ENCODE data around the gene GPC3.

DNA sequence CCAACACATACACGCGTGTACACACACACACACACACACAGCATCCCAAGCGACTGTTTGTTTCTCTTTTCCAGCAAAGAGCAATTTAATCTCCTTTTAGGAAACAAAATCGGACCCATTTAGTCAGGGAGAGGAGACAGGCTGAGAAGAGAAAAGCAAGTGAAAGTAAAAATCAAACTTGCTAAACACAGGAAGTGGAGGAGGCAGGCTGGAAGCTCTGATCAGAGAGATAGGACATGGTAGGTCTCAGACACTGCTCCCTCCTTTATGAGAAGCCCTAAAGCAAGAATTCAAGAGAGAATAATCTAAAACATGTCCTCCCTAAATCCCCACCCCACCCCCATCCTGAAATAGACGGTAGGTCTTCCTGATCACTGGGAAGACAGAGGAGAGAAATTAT is 62.3 kb downstream of the GPC3 start:
- no peak for TF ChIP-seq POLR2A (IDR thresholded peaks at IDR 0.05)
- TF ChIP-seq, protein P1, sequence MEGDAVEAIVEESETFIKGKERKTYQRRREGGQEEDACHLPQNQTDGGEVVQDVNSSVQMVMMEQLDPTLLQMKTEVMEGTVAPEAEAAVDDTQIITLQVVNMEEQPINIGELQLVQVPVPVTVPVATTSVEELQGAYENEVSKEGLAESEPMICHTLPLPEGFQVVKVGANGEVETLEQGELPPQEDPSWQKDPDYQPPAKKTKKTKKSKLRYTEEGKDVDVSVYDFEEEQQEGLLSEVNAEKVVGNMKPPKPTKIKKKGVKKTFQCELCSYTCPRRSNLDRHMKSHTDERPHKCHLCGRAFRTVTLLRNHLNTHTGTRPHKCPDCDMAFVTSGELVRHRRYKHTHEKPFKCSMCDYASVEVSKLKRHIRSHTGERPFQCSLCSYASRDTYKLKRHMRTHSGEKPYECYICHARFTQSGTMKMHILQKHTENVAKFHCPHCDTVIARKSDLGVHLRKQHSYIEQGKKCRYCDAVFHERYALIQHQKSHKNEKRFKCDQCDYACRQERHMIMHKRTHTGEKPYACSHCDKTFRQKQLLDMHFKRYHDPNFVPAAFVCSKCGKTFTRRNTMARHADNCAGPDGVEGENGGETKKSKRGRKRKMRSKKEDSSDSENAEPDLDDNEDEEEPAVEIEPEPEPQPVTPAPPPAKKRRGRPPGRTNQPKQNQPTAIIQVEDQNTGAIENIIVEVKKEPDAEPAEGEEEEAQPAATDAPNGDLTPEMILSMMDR (IDR thresholded peaks at IDR 0.05): no peak

Measured in right lobe of liver (tissue), 4 donors.